ENCODE results near the gene PIGV.
"Not testable (repeated sequence)": the region's sequence is repeated elsewhere in the genome, so short reads cannot be mapped to it uniquely, and the experiment has no call there.

Gene PIGV

GRCh38 chr1:26797627-26798026 is 9.9 kb downstream of the PIGV start:
- no peak for DNase-seq

- peak; percentile 62 for DNase-seq
Measured at GRCh38 chr1:26799479-26800142, 11.9 kb downstream of the PIGV start.

- DNase-seq: not testable (repeated sequence)
Measured at GRCh38 chr1:26803932-26804331, 16.2 kb downstream of the PIGV start.

GRCh38 chr1:26810105-26810504 is 22.4 kb downstream of the PIGV start:
- not testable (repeated sequence) for DNase-seq

GRCh38 chr1:26811057-26811456 is 23.3 kb downstream of the PIGV start:
- no peak for DNase-seq

- DNase-seq: peak; percentile 13
Measured at GRCh38 chr1:26811708-26812107, 24.0 kb downstream of the PIGV start.

- no peak for DNase-seq
Measured at GRCh38 chr1:26814377-26814776, 26.6 kb downstream of the PIGV start.

- DNase-seq: no peak
Measured at GRCh38 chr1:26814893-26815292, 27.1 kb downstream of the PIGV start.

- DNase-seq: no peak
Measured at GRCh38 chr1:26820784-26821269, 33.1 kb downstream of the PIGV start.

GRCh38 chr1:26822737-26823395 is 35.1 kb downstream of the PIGV start:
- no peak for DNase-seq

- DNase-seq: no peak
Measured at GRCh38 chr1:26824731-26825130, 37.0 kb downstream of the PIGV start.

- DNase-seq: peak; percentile 18
Measured at GRCh38 chr1:26826261-26827105, 38.7 kb downstream of the PIGV start, which contains the start of gene ZDHHC18. TSS of gene ZDHHC18 (plus strand) at chr1:26826688. CDS start at chr1:26826805, 117 bp downstream.

GRCh38 chr1:26827106-26827604 is 39.4 kb downstream of the PIGV start:
- DNase-seq: no peak

GRCh38 chr1:26827663-26828062 is 39.9 kb downstream of the PIGV start:
- no peak for DNase-seq

GRCh38 chr1:26828411-26828991 is 40.8 kb downstream of the PIGV start:
- no peak for DNase-seq

- no peak for DNase-seq
Measured at GRCh38 chr1:26829184-26829911, 41.6 kb downstream of the PIGV start.

GRCh38 chr1:26831059-26831458 is 43.3 kb downstream of the PIGV start:
- no peak for DNase-seq

- DNase-seq: no peak
Measured at GRCh38 chr1:26831546-26832248, 43.9 kb downstream of the PIGV start.

GRCh38 chr1:26832249-26832960 is 44.7 kb downstream of the PIGV start:
- DNase-seq: no peak
